IMR-90 (cell line): Measurements from ENCODE around the gene HPSE2.

Experiments used
- CEBPB ChIP-seq: IDR thresholded peaks from 2 replicates; pipeline ENCODE4 v1.6.1; 2012; ENCODE audit warnings: low read depth, low read length, improper control_type of control experiment
- FOS ChIP-seq: fragments of 150-350 bp; IDR thresholded peaks from 2 replicates; pipeline ENCODE4 v1.6.1; 2016; ENCODE audit warnings: low read depth, low read length
- MXI1 ChIP-seq: IDR thresholded peaks from 2 replicates; pipeline ENCODE4 v1.6.1; 2012; ENCODE audit warnings: low read depth, mild to moderate bottlenecking, low read length, moderate library complexity, borderline replicate concordance
- POLR2A ChIP-seq: IDR thresholded peaks from 2 replicates; pipeline ENCODE4 v1.6.1; 2012; ENCODE audit warnings: mild to moderate bottlenecking, low read depth, low read length
- RAD21 ChIP-seq: IDR thresholded peaks from 2 replicates; pipeline ENCODE4 v1.6.1; 2012; ENCODE audit warnings: low read length, improper control_type of control experiment
- RFX5 ChIP-seq: IDR thresholded peaks from 2 replicates; pipeline ENCODE4 v1.8.0; 2012; ENCODE audit warnings: low read depth, mild to moderate bottlenecking, low read length, moderate library complexity
- SMC3 ChIP-seq: fragments of 150-350 bp; IDR thresholded peaks from 2 replicates; pipeline ENCODE4 v1.6.1; 2016; ENCODE audit warnings: low read depth, mild to moderate bottlenecking, antibody characterized with exemption, low read length, moderate library complexity
- TF ChIP-seq, protein P1 (sequence below): conservative IDR thresholded peaks from 2 replicates; pipeline ENCODE4 v1.5.1; 2012; ENCODE audit warnings: mild to moderate bottlenecking, low read depth, low read length, improper control_type of control experiment

DNA sequence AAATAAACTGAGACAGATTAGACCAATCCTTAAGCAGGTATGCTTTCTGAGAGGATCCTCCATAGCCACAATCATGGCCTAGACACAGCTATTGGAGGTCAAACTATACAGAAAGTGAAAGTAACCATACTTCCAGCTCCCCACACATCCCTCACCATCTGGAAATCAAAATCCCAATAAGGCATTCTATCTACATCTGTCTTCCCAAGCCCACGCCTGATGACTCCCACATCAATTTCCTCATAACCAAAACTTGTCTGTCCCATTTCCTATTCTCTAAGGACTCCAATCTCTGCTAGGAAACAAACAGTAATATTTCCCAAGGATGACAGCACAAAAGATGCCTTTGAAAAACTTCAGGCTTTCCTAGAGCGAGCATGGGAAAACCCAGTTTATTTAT is 541.6 kb downstream of the HPSE2 start:
- TF ChIP-seq POLR2A (no peak), RFX5 (no peak), RAD21 (no peak), MXI1 (no peak), SMC3 (no peak), CEBPB (no peak), FOS (no peak)
- TF ChIP-seq, protein P1, sequence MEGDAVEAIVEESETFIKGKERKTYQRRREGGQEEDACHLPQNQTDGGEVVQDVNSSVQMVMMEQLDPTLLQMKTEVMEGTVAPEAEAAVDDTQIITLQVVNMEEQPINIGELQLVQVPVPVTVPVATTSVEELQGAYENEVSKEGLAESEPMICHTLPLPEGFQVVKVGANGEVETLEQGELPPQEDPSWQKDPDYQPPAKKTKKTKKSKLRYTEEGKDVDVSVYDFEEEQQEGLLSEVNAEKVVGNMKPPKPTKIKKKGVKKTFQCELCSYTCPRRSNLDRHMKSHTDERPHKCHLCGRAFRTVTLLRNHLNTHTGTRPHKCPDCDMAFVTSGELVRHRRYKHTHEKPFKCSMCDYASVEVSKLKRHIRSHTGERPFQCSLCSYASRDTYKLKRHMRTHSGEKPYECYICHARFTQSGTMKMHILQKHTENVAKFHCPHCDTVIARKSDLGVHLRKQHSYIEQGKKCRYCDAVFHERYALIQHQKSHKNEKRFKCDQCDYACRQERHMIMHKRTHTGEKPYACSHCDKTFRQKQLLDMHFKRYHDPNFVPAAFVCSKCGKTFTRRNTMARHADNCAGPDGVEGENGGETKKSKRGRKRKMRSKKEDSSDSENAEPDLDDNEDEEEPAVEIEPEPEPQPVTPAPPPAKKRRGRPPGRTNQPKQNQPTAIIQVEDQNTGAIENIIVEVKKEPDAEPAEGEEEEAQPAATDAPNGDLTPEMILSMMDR = no peak
